HEK293T (cell line): ENCODE results near the gene OR8B3.

ENCODE experiments used
- ELF4 ChIP-seq: fragments of 450-650 bp; IDR thresholded peaks from 2 replicates; pipeline ENCODE4 v1.6.1; 2017; ENCODE audit warnings: antibody characterized with exemption
- TARDBP ChIP-seq: fragments of 450-650 bp; IDR thresholded peaks from 2 replicates; pipeline ENCODE4 v1.6.1; 2016

- no peak for TF ChIP-seq TARDBP
- TF ChIP-seq ELF4: no peak
Observed at GRCh38 chr11:124376280-124376679, 22.5 kb downstream of the OR8B3 start.
